IMR-90 (cell line): Measurements from ENCODE around the gene H2BK1.

ENCODE experiments used
- NFE2L2 ChIP-seq: fragments of 150-350 bp; IDR thresholded peaks from 2 replicates; pipeline ENCODE4 v1.6.1; 2016; ENCODE audit warnings: low read depth, mild to moderate bottlenecking, low read length
- RAD21 ChIP-seq: IDR thresholded peaks from 2 replicates; pipeline ENCODE4 v1.6.1; 2012; ENCODE audit warnings: low read length, improper control_type of control experiment
- RFX5 ChIP-seq: IDR thresholded peaks from 2 replicates; pipeline ENCODE4 v1.8.0; 2012; ENCODE audit warnings: low read depth, mild to moderate bottlenecking, low read length, moderate library complexity
- TF ChIP-seq, protein P1 (sequence below): fragments of 150-350 bp; IDR thresholded peaks from 2 replicates; pipeline ENCODE4 v1.6.1; 2016; ENCODE audit warnings: low read depth, mild to moderate bottlenecking, low read length, moderate library complexity, borderline replicate concordance
- TF ChIP-seq, protein P2 (sequence below): conservative IDR thresholded peaks from 2 replicates; pipeline ENCODE4 v1.5.1; 2012; ENCODE audit warnings: mild to moderate bottlenecking, low read depth, low read length, improper control_type of control experiment

DNA sequence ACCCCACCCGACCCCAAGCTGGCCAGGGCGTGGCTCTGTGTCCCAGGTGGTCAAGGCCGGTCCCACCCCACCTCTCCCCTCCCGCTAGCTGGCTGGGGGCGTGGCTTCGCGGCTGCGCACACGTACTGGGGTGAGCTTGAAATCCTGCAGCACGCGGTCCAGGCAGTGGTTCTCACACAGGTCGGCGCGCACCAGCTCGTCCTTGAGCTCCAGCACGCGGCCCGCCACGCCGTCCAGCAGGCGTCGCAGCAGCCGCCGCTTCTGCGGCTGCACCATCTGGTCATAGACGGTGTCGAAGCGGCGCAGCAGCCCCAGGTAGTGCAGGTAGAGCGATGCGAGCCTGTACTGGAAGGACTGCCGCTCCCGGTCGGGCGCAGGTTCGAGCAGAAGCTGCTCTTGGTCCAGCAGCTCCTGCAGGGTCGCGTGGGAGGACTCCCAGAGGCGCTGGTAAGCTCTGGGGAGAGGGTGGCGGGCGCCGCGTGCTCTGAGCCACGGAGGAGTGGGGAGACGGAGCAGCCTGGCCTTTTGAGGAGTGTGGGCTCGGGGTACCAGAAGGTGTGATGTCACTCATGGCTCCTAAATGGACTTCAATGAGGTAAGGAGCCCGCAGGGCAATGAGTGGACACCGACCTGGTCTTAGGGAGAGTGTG, 5.8 kb downstream of the H2BK1 start:
- TF ChIP-seq, protein P1, sequence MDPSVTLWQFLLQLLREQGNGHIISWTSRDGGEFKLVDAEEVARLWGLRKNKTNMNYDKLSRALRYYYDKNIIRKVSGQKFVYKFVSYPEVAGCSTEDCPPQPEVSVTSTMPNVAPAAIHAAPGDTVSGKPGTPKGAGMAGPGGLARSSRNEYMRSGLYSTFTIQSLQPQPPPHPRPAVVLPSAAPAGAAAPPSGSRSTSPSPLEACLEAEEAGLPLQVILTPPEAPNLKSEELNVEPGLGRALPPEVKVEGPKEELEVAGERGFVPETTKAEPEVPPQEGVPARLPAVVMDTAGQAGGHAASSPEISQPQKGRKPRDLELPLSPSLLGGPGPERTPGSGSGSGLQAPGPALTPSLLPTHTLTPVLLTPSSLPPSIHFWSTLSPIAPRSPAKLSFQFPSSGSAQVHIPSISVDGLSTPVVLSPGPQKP: no peak
- TF ChIP-seq RFX5 (no peak), NFE2L2 (no peak), RAD21 (no peak)
- TF ChIP-seq, protein P2, sequence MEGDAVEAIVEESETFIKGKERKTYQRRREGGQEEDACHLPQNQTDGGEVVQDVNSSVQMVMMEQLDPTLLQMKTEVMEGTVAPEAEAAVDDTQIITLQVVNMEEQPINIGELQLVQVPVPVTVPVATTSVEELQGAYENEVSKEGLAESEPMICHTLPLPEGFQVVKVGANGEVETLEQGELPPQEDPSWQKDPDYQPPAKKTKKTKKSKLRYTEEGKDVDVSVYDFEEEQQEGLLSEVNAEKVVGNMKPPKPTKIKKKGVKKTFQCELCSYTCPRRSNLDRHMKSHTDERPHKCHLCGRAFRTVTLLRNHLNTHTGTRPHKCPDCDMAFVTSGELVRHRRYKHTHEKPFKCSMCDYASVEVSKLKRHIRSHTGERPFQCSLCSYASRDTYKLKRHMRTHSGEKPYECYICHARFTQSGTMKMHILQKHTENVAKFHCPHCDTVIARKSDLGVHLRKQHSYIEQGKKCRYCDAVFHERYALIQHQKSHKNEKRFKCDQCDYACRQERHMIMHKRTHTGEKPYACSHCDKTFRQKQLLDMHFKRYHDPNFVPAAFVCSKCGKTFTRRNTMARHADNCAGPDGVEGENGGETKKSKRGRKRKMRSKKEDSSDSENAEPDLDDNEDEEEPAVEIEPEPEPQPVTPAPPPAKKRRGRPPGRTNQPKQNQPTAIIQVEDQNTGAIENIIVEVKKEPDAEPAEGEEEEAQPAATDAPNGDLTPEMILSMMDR: no peak
